ENCODE results near the gene IL17RD.
A peak's percentile ranks its signal among the peaks of the same experiment; 100 is the strongest.

IL17RD gene

DNA sequence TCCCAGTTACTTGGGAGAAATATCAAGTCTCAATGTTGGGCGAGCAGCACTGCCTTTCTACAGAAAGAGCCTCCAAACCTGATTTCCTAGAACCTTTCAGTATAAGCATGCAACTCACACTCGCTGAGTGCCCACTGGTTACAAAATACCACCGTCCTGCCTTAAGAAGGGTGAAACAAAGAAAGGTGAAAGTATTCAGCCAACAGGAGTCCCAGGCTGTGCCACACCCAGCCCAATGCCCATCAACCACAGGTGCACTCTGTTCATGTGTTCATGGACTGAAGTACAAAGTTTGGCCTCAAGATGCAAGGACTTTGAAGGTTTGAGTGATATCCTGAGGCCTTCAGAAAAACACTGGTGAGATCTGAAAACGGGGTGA lies 34.0 kb downstream of the IL17RD start:
- no peak for DNase-seq (ENCODE audit: low read depth in 1 of 2, low spot score in 1 of 2)

DNA sequence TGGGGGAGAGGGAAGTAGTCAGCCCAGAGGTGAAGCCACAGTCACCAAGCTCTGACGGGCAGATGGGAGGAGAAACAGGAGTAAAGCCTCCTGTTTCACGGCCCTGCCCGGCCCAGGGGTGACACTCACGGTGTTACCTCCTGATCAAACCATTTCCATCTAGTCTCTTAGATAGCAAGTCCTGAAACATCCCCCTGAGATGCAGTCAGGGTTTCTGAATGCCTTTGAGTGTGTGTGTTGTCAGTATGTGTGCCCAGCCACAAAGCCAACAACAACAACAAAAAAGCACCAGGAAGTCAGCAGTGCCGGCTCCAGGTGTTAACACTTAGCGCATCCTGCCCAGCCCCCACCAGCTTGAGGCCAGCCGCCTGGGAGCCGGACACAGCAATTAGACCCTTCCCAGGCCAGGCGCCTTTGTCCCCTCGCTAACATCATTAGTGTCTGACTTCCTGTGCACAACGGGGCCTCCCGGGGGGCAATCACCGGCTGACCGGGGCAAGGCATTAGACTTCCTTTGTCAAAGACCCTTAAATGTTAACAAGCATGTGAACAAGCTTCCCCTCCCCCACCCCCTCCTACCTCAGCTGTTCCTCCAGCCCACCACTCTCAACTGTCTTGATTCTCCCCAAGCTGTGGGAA lies 34.5 kb downstream of the IL17RD start:
- DNase-seq (ENCODE audit: low read depth in 1 of 2, low spot score in 1 of 2): no peak

DNA sequence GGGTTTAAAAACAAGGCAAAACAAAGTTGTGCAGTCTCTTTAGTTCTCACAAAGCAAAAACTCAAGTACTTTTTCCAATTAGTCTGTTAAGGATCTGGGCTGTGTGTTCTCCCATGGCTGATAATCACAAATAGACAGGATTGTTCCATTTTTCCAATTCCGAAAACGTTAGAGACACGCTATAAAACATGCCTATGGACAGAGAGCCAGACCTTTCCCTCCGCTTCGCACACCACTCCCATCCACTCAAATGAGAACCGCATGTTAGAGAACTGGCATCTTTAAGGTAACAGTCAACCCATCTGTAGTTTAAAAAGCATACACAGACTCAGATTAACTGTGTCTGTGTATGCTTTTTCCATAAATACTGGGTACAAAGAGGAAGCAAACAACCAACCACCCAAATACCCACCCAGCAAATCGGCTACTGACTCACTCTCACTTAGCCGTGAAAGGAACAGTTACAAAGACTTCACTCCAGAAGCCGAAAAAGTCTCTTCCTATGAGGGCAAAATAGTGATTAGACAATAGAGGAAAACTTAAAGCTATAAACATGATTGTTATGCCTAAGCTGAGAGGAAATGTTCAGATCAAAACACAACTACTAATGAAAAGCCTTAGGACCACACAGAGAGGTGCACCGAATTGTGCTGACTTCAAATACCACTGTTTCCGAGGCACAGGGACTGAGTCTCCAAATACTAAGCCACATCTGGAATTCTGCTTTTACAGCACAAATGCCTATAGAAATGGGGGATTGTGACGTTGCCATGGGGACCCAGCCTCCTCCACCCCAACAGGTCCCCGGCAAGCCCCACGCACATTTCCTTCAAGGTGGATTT lies 36.1 kb downstream of the IL17RD start:
- no peak for DNase-seq (ENCODE audit: low read depth in 1 of 2, low spot score in 1 of 2)

DNA sequence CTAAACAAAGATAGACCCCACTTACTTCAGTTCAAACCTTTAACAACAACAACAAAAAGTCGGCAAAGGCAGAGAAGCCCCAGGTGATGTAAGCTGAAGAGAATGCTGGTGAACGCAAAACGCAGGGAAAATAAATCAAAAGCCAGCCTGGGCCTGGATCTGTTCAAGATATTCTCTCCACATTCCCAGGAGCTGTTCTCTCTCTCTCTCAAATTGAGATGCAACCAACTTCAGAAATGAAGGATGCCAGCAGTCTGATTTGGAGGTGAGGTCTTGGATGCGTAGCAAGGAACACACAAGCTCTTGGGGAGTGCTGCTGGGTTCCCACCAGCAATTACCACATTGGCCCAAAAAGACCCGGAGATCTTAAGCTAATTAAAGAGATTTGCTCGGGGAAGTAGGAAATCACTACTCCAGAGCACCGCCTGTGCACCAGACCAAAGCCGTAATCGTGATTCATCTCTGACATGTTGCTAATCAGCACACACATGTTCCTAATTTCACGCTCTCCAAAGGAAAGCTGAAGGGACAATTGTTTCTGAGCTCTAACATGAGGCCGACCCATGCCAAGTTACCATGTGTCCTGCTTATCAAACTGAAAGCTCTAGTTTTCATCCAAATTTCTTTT lies 37.1 kb downstream of the IL17RD start:
- DNase-seq (ENCODE audit: low read depth in 1 of 2, low spot score in 1 of 2): no peak

DNA sequence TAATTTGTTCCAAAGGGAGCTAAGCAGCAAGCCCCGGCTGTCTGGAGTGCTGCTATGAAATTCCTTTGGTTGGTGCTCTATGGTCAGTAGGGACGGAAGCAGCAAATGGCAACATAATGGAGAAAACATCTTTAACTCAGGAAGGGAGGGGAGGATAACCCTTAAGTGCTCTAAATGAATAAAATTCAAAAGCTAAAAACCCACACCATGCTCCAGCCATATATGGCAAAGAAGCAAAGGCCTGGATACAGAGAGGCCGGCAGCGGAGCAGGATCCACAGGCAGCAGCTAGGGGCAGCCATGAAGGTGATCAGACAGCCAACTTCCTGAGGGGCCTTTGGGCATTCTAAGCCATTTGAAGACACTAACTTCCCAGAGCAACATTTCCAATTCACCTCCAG lies 38.9 kb downstream of the IL17RD start:
- DNase-seq (ENCODE audit: low read depth in 1 of 2, low spot score in 1 of 2): no peak

DNA sequence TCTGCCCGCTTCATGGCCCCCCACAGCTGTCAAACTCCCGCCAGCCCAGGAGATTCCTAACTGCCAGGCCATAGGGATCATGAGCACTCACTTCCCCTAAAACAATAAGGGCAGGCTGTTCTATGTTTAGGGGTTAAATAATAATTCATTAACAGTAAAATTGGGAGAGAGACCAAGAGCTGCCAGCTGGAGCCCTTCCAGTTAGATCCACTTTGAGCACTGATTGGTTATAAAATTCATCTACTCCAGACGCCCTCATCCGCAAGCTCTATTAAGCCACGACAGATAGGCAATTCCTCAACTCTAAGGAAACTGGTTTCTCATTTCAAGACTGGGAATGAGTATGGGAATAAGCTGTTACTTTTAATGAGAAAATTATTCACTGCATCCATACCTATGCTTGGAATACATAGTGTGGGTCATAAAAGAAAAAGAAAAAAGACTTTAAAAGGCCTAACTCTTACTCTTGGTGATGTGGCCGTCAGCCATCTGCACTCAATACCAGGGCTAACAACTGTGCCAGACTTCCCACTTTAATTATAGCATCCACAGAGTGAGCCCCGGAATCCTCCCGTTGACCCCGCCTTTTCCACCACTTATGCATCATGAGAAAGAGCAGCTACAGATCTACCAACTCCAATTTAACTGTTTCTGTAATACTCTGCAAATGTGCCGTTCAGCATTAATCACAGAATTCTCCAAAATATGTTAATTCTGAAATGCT lies 44.5 kb downstream of the IL17RD start:
- DNase-seq (ENCODE audit: low read depth in 1 of 2, low spot score in 1 of 2): no peak

DNA sequence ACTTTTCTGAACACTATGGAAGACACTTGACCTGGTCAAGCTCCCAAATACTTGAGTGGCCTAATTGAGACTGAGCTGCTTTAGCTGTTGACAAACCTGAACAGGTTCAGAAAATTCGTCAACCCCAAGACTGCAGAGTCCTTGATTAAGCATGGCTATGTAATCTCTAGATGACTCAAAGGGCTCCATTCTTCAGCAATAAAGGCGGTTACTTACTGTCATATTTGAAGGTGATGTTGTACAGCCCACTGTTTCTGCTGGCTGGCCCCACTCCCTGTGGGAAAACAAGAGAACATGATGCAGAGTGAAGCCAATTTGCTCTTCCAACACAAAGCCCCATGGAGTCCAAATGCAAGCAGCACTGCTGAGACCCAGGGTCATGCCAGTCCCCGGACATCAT lies 45.1 kb downstream of the IL17RD start:
- DNase-seq (ENCODE audit: low read depth in 1 of 2, low spot score in 1 of 2): no peak

DNA sequence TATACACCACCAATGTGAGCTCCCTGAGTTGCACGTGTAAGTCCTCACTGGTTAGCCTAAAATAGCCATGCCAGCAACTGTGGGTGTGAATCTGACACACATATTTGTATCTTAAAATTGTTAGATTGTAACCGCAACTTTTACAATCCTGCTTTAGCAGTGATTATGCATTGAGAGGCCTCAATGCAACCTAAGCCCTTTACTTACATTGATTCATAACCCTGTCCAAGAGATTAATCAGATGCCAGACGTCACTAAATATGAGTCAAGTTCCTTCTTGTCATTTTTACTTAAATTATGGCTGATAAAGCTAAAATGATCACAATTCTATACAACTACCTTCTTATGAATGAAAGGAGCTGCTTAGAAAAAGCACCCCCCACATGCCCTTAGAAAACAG lies 46.9 kb downstream of the IL17RD start:
- no peak for DNase-seq (ENCODE audit: low read depth in 1 of 2, low spot score in 1 of 2)

DNA sequence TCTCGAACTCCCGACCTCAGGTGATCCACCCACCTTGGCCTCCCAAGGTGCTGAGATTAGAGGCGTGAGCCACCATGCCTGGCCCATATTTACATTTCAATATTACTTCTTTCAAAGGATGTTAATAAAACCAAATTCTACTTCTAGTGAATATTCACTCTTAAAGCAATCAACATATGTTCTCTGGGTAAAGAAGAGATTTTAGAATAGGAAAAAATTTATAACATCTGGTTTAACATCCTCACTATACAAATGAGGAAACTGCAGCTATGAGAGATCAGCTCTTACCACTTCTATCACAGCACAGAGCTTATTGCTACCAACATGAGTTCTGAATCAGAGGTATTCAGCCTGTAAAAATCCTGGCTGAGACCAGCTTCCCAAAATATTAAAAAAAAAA lies 48.7 kb downstream of the IL17RD start:
- DNase-seq (ENCODE audit: low read depth in 1 of 2, low spot score in 1 of 2): no peak

DNA sequence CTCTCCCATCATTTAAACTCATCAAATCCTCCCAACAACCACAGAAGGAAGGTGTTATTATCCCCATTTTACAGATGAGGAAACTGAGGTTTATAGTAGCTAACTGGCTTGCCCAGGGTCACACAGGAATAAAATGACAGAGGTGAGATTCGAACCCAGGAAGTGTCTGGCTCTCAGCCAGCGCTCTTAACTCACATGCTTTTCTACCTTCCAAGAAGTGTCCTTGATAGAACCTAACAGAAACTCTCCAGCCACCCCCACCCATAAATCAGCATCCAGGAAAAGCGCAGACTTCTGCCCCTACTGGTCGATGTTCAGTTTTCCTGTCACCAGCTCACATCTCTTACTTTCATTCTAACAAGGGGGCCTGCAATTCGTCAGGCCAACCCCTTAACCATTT lies 52.9 kb downstream of the IL17RD start:
- DNase-seq (ENCODE audit: low read depth in 1 of 2, low spot score in 1 of 2): no peak

DNA sequence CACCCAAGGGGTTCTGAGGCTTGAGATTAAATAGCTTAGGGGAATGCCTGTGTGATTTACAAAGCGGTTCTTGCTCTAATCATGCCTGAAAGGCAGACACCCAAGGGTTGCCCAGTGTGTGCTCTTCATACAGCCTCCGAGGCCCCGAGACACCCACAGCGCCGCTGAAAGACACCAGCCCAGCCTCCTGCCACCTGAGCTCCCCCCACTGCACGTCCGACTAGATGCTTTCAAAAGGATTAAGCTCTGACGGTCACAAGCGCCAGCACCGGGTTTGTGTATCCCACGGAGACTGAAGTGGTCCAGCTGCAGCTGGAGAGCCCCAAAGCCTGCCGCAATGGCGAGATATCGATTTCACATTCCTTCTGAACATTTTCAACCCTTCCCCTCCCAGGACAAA lies 54.4 kb downstream of the IL17RD start:
- DNase-seq (ENCODE audit: low read depth in 1 of 2, low spot score in 1 of 2): no peak

DNA sequence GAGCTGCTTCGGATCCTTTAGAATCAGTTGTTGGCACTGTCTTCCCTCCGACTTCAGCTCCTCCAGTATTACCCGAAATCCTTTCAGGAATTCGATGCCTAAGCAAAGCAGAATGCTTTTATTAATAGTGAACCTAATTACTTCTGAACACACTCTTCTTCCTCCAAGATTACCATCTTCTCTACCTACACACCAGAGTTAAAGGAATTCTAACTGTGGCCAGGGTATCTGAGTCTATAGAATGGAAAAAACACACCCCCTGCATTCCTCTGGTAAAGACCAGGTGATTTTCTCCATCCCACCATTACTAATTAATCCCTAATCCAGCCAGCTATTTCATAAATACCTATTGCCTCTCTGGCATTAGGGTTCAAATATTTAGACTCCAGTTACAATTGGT lies 54.9 kb downstream of the IL17RD start:
- DNase-seq (ENCODE audit: low read depth in 1 of 2, low spot score in 1 of 2): no peak

DNA sequence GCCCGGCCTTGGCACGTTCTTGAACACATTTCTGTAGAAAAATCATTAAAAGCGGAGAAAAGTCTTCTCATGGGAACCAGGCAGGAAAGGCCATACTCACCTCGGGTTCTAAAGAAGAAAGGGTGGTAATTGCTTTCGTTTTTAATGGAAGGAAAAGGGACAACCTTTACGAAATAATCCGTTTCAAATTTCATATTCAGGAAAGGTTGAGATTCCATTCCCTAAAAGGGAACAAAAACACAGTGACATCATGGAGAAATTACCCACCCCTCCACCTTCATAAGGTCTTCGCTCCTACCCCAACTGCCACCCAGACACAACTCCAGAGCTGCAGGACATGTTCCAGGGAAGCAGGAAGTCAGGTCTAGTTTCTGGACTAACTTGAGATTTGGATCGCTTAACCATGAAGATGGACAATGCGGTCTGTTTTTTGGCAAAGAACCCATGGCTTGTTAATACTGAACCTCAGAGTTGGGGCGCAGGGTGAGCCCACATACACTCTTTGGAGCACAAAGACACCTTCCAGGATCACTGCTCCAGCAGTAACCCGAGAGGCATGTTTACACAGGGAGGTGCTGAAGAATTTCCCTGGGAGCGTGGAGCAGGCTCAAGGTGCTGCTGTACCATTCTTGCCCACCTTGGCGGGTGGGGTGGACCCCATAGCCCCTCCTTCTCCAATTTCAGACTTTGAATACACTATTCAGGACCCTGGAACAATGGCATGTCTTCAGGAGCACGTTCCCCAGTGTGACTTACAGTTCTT lies 55.5 kb downstream of the IL17RD start:
- no peak for DNase-seq (ENCODE audit: low read depth in 1 of 2, low spot score in 1 of 2)

DNA sequence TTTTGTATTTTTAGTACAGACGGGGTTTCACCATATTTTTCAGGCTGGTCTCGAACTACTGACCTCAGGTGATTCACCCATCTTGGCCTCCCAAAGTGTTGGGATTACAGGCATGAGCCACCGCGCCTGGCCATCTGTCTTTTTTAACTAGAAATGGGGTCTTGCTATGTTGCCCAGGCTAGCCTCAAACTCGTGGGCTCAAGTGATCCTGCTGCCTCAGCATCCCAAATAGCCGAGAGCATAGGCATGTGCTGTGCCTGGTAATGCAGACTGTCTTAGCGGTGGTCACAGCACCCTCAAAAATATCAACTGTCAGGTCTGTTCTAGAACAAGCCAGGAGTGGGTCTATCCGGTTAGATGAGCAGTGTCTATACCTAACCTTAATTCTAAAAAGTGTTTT lies 56.5 kb downstream of the IL17RD start:
- no peak for DNase-seq (ENCODE audit: low read depth in 1 of 2, low spot score in 1 of 2)

DNA sequence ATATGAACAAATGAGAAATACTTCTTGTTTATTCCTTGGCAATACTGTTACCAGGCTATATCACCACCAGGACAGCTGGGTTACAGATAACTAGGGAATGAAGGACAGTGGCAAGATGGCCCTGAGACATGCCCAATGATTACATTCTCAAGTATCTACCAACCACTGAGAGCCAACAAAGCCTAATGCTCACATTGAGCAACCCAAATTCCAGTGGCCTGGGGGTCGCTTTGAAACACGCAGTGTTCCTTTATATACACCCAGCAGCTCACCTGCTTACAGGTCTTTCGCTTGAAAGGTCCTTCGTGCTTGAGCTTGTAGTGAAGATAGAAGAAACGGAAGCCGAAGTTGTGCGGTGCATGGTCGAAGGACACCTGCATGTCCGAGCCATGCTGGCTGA lies 59.6 kb downstream of the IL17RD start:
- DNase-seq (ENCODE audit: low read depth in 1 of 2, low spot score in 1 of 2): no peak

DNA sequence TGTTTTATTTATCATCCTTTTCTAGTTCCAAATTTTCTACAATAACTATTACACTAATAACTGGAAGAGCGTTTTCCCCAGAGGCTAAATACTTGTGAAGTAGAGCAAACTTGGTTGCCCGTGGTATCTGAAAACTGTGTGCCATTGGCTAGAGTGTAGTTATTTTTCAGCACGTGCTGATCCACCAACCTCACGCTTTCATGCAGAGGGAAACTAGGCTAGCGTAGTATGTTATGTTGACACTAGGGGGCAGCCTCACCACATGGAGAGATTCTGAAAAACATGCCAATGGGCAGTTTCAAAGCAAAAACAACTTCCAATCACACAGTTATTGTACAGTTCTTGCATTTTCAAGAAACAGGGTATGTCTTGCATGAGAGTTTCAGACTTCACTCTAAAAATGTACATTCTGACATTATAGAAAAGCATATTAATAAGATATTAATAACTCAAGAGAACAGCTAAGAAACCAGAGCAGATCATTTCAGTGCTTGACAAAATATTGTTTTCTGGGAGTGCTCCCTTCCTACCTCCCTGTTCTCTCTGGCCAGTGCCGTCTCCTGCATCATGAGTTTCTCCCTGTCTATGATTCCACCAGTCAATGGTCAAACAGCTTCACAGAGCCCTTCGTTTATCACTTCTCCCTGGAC lies 65.0 kb downstream of the IL17RD start:
- DNase-seq (ENCODE audit: low read depth in 1 of 2, low spot score in 1 of 2): peak in 1 of 2 donors; percentile 18

DNA sequence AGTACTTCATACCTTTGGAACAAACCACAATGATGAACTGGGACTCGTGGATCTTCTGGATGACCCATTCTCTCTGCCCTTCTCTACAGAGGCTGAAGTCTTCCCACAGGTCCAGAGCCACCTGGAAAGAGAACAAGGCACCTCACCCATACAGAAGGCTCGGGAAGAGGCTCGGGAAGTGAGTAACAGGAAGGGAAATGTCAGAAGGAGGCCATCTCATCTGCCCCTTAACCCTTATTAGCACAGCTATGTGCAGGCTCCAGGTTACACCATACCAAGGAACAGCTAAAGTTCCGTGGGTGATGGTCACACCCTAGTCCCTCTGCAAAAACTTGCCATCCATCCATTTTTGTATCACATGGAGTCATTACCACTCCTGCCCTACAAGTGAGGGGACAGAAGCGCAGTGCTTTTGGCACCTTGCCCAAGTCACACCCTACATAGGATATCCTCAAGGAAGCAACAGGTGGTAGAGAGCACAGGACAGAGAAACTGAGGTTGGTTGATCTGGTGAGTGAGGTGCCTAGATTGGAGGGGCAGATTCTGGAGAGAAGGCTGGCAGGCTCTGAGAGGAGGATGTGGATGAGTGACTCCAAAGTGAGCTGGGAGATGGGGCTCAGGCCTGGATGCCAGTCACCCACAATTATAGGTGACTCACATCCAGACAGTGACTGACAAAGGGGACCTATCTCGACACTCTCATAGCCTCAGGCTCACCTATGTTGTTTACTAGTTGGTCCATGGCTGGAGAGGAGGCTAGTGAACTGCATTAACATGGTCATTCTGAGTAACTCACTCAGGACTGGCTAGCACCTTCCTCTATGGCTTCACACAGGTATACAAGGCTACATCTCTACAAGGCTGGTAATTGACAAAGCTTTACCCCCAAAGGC lies 66.5 kb downstream of the IL17RD start:
- no peak for DNase-seq (ENCODE audit: low read depth in 1 of 2, low spot score in 1 of 2)

DNA sequence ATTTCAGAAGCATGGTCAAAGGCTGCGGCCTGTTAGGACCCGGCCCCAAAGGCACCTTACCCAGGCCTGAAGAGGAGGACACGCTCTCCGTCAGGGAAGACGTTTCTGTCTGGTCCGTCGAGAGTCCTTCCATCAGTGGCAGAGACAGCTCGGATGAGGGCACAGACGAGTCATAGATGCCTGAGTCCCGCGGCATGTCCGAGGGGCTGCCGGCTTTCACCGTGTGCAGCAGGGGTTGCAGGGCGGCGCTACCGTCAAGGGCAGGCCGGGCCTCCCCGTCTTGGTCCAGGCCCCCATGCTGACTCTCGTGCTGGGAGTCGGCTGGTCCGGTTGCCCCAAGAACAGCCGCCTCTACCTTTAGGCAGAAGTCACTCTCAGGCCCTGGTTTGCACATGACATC lies 67.6 kb downstream of the IL17RD start:
- DNase-seq (ENCODE audit: low read depth in 1 of 2, low spot score in 1 of 2): no peak

DNA sequence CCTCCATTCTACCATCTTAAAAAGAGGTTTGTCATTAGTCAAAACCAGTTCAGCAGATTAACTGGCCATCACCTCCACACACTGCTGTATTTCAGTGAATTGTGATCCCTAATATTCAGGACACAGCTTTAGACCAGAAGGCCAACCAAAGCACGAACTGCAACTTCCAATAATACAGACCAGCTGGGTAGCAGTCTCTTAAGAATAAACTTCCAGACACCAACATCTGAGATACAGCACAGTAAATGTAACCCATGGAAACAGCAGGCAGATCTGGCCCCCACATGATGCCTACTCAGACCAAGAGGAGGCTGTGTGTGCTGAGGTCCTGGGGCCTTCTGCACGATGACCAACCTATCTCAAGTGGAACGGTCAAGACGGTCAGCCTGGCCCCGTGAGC lies 69.8 kb downstream of the IL17RD start:
- DNase-seq (ENCODE audit: low read depth in 1 of 2, low spot score in 1 of 2): no peak

DNA sequence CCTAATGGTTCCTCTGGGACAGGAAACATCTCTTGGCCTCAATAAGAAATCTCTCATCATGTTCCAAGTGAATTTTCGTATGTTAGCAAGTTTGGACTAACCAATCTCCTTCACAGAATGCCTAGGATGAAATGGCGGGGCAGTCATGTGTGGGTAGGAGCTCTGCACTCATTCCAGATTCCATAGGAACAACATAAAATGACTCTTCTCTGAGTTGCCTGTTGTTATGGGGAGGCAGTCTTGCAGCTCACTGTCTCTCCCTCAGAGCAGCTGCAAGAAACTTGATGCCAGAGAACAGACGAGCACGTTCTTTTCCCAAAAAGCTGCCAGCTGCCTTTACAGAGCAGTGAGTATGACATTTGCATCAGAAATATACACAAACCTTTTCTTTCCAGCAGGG lies 70.6 kb downstream of the IL17RD start:
- DNase-seq (ENCODE audit: low read depth in 1 of 2, low spot score in 1 of 2): no peak
